NCI-H2196 treated with DMSO at 0.1 percent for 48 hours (cell line): ENCODE data around the gene GALNT1.

Source experiments
- DNase-seq: peaks from one replicate; lab custom pipeline; 2025; ENCODE audit not compliant: unreplicated experiment; lab: John Stamatoyannopoulos, UW

Gene GALNT1

DNA sequence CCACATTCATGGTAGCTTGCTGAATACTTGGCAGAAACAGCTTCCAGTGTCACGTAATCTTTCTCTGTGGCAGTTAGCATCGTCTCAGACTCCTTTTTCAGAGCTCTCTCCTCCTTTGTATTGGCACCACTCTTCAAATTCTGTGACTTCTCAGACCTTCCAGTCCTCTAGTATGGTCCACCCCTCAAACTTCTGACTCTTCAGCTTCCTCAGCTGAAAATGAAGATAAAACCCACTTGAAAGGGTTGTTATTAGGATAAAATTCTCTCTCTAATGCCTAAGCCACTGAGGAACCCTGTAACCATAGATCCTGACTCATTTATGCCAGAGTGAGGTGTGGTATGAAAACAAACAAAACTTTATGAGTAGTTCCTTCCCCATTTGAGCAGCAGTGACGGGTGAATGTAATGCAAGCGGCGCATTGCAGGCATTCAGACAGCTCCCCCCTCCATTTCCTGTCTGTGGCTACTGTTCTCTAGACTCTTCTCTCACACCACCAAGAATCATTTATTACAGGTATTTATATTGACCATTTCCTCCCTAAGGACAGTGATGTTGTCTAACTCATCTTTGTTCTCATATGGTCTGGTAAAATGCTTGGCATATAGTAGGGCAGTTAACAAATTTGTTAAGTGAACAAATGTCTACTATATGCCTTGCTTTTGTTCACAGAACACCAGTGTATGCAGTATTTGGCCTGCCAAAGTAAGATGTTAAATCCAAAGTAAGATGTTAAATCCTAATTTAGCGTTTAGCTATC lies 35.3 kb downstream of the GALNT1 start:
- no peak for DNase-seq

DNA sequence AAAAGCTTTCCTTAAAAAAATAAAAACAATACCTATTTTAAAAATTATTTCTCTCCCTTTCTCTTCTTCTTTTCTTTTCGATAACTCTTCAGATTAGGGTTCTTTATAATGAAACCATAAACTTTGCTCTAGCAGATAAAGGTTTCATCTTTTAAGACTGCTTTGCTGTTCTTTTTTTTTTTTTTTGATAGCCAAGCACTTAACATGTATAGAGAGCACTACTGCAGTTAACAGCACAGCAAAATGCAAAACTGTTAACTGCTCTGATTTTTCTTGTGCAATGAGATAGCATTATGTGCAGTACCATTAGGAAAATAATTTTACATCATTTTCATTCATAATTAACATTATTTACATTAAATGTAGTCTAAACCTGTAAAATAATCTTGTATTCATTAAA lies 36.3 kb downstream of the GALNT1 start:
- DNase-seq = no peak

DNA sequence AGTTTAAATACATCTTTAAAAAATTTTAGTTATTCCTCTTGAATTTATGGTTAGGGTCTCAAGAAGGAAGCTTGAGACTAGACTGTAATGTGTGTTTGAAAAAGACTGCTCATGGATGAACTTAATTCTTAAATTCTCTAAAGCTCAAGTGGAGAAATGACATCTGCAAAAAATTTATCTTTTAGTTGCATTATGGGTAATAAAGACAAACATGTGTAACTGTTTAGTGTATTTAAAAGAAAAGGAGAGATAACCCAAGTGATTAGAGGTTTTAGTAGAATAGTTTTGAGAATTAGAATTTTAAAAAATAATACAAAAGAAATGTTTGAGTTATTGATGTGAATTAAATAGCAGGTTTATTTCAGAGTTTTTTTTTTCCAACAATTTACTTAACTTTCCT lies 36.7 kb downstream of the GALNT1 start:
- no peak for DNase-seq

DNA sequence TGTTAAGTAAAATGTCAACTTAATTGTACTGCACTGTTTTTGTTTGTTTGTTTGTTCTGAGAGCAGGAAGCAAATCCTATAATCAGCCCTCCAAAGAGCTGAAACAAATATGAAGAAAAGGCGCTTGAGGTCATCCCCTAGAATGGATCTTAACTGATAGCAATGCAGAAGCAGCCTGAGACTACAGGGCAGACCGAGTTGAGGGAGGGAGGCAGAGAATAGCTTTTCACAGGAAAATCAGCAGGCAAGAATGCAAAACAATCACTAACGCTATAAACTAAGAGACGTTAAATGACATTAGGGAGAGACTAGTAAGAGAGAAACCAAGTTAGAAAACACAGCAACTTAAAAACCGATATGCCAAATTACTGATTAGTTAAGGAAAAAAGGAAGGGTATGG lies 37.2 kb downstream of the GALNT1 start:
- no peak for DNase-seq

DNA sequence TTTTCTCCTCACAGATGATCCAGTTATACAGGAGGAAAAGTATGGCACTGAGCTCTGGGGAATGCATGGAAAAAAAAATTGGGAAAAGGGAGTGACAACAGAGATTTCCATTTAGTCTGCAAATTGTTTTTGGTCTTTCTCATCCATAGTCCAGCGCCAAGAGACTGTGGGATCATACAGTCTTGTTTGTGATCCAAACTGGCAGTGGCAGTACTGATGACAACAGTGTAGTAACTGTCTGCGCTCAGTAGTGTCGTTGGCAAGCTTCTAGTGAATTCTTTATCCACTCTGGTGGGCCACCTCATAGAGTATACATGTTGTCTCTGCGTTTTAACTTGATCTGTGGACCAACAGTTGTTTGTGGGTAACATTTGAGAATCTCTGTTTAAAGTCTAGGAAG lies 37.9 kb downstream of the GALNT1 start:
- DNase-seq = no peak

DNA sequence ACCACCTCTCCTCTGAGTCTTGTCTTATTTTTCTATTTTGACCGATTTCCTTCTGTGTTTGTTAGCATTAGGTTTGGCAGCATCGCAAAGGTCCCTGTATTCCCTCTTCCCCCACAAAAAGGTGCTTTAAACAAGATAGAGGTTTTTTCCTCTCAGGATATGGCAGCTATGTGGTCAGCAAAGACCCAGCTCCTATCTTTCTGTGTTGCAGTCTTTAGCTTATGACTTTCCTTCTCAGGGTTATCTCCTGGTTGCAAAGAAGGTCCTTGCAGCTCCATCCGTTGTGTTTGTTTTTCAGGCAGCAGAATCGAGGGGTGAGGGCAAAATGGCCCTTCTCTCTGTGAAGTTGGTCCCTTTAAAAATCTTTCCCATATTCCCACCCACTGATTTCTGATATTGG lies 38.4 kb downstream of the GALNT1 start:
- no peak for DNase-seq

DNA sequence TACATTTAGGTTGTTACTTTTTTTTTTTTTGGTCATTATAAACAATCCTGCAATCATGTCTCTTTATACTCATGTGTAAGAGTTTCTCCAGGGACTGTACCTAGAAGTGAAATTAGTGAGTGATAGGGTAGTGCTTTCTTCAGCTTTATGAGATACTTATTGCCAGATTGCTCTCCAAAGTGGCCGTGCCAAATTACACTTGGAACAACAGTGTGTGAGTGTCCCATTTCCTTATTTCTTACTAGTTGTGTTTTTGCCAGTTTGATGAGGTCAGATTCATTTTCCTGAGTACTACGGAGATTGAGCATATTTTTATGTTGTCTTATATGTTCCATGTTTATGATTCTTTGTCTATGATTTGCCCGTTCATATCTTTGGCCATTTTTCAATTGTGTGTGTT lies 39.2 kb downstream of the GALNT1 start:
- DNase-seq = no peak

DNA sequence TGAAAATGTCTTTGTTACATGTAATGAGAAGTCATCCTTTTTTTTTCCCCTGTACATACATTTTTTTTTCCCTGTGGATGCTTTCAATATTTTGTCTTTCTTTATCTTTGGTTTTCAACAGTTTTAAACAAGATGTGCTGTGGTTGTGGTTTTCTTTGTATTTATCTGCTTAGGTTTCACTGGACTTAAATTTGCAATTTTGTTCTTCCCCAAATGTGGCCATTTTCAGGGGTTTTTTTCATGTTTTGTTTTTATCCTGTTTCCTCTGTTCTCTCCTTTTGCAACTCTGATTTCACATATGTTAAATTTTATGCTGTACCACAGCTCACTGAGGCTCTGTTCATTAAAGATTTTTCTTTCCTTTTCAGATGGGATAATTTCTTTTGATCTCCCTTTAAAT lies 41.7 kb downstream of the GALNT1 start:
- DNase-seq = no peak

DNA sequence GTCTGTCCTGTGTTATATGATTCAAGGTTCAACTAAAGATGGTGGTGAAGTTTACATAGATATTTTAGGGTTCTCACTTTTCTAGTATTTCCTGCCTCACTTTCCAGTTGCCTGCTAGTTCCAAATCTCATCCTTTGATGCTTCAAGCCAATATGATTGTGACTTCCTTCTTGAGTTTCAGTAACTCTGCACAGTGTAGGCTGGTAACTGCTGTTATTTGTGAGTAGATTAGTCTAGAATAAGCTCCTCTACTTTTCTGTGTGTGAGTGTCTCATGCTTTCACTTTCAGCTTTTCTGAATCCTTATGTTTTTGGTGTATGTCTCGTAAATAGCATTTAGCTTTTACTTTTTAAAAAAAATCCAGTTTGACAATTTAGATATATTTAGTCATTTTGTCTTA lies 42.6 kb downstream of the GALNT1 start:
- DNase-seq = no peak

DNA sequence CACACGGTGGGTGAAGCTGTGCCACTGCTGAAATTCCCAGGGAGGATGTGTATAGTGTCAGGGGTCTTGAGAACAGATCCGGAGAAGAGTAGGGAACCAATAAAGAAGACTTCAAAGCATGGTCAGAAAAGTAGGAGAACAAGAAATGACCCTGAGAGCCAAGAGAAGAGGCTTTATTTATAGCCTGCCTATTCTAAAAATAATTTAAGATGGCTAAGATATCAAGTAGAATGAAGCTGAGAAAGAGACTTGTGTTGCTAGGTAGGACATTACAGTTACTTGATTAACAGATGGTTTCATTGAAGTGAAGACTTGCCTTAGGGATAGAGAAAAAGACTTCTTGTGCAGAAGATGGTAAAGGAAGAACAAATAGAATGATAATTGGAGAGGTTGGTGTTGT lies 43.7 kb downstream of the GALNT1 start:
- no peak for DNase-seq

DNA sequence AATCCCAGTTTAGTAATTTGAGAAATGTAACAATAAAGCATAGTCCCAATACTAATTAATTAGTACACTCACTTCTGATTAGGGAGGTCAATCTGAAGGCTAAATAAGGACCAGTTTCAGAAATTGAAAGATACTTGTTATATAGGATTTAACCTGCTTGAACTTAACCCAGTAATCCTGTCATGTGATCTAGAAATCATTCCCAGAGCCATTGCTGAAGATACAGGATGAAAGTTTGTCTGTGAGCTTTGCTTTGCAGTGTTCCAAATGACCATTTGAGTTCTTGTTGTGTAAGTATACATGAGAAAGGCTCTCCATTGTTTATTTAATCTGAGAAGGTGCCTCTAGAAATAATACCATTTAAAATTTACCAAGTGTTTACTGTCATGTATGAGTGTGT lies 52.2 kb downstream of the GALNT1 start:
- DNase-seq = no peak

DNA sequence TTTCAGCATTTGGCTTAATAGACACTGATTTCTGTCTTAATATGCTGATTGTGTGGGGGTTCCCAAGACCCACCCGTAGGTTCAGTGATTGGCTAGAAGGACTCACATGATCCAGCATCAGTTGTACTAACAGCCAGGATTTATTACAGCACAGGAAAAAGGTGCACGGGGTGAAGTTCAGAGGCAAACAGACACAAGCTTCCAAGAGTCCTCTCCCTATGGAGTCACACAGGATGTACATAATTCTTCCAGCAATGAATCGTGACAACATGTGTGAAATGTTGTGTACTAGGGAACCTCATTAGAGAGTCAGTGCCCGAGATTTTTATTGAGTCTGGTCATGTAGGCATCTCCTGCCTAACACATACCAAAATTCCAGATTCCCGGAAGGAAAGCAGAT lies 52.8 kb downstream of the GALNT1 start:
- DNase-seq = no peak

DNA sequence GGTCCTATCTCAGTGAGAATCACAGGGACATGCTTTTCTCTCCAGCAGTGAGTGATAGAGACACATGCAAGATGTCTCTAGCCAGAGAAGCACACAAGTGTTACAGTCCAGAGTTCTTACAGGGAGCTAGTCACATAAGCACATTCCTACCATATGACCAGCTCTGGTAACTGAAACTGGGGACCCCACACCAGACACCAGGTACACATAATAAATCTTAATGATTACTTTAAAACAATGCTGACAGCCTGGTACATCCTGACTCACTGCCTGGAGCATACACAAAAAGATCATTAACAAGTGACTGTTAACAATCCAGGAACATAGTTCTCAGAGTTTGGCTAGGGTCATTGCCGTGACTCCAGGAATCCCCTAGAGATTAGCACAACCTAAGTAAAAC lies 53.6 kb downstream of the GALNT1 start:
- DNase-seq = no peak

DNA sequence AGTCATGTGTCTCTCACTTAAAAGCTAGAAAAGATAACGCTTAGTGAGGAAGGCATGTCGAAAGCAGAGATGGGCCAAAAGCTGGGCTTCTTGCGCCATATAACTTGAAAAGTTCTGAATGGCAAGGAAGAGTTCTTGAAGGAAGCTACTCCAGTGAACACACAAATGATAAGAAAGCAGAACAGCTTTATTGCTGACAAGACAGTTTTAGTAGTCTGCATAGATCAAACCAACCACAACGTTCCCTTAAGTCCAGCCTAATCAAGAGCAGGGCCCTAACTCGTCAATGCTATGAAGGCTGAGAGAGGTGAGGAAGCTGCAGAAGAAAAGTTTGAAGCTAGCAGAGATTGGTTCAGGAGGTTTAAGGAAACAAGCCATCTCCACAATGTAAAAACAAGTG lies 55.7 kb downstream of the GALNT1 start:
- DNase-seq = no peak

DNA sequence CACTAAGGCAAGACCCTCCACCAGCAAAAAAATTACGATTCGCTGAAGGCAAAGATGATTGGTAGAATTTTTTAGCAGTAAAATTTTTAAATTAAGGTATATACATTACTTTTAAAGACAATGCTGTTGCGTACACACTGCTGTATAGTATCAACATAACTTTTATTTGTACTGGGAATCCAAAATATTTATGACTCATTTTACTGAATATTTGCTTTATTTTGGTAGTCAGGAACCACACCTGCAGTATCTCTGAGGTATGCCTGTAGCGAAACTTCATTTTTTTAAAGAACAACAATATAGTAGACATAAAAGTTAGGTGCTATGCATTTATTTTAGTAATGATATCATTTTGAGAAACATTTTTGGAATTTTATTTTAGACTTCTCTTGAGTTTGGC lies 57.8 kb downstream of the GALNT1 start:
- no peak for DNase-seq

DNA sequence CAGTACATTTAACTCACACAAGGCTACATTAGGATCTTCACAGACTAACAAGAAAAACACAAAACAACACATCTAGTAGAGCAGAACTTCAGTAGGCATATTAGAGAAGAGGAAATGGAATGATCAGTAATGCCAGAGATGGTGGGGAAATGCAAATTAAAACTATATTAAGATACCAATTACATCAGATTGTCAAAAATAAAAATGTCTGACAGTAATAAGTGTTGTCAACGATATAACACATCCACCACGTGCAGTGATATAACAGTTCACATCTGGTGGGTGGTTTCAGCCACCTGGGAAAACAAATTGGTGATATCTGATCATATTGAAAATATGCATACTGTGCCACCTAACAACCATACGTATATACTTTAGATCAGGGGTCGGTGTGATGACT lies 59.9 kb downstream of the GALNT1 start:
- no peak for DNase-seq

DNA sequence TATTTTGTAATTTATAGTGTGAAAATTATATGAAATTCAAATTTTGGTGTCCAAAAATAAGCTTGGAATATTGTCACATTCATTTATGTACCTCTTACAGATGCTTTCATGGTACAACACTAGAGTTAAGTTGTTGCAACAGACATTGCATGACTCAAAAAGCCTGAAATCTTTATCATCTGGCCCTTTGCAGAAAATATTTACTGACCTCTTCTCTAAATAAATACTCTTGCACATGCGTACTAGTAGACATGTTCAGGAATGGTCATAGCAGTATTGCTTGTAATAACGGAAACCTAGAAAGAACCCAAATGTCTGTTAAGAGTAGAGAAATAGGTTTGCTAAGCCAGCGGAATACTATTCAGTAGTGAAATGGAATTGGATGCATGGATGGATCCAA lies 60.4 kb downstream of the GALNT1 start:
- DNase-seq = no peak

DNA sequence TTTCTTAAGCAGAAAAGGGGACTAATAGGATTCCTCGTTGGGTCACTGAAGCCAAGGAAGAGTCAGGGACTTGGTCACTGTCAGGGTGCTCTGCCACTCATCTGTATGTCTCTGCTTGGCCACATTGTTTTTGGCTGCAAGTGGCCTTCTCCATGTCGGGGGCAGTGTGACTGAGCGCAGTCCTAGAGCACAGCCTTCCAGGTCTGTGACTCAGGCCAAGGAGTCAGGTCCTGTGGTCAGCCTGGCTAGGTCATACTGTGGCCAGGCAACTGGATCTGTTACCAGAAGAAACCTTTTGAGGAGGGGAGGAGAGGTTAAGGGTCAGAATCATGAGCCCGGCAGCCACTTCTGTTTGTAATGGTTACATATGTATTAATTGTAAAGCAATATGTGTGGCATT lies 61.3 kb downstream of the GALNT1 start:
- DNase-seq = no peak

DNA sequence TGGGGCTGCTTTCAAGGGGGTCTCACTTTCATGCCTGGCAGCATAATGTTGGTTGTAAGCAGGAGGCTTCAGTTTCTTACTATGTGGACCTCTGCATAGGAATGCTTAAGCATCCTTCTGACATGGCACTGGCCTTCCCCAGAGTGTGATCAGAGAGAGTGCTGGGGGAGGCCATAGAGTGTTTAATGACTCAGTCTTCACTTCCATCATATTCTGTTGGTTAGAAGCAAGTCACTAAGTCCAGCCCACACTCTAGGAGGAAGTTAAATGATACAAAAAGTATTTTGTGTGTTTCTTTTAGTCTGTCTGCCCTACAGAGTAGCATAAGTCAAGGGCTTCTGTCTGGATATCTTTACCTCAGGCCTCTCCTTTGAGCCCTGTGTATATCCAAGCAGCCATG lies 64.9 kb downstream of the GALNT1 start:
- DNase-seq = no peak

DNA sequence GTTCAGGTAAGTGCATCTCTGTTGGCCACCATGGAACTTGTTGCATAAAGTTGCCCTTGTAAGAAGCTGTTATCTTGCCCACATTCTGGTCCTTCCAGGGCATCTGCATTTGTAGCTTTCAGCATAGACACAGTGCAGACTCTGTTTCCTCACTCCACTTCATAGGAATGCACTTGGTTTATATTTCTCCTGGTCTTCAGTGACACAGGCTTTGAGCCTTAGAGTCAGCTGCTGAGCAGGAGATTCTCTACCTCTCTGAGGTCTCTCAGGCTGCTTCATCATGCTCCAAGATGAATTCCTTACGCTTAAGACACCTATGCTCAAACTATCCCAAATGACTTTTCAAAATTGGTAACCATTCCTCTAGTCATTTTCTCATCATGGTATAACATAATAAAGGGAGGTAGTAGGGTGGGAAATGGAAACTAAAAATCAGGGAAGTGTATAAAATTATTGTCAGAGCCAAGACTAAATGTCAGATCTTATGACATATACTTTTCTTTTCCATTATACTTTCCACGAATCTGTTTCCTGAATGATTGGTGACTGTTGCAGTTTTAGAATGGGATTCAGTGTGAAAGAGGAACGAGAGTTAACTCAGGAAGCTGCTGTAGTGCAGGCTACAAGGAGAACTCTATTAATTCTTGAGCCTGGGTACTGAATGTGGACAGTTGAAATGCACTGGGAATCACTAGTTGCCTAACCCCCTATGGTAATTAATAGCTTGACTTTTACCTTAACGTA lies 72.0 kb downstream of the GALNT1 start:
- DNase-seq = no peak

DNA sequence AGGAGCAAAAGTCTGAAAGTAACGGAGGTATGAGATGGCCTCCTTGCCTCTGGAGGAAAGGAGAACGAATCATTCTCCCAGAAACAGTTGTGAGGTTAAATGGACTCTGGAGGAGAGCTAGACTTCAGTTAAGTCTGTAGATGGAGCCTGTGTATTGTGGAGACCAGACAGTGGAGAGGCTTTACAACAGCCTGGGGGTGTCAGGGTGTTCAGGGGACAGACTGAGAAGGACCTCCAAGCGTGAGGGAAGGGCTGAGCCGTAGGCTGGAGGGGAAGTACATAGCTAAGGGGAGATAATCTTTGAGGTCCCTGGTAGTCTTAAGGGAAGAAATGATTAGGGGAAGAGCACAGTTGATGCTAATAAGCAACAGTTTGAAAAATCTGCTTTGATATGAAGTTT lies 76.6 kb downstream of the GALNT1 start:
- DNase-seq = no peak

DNA sequence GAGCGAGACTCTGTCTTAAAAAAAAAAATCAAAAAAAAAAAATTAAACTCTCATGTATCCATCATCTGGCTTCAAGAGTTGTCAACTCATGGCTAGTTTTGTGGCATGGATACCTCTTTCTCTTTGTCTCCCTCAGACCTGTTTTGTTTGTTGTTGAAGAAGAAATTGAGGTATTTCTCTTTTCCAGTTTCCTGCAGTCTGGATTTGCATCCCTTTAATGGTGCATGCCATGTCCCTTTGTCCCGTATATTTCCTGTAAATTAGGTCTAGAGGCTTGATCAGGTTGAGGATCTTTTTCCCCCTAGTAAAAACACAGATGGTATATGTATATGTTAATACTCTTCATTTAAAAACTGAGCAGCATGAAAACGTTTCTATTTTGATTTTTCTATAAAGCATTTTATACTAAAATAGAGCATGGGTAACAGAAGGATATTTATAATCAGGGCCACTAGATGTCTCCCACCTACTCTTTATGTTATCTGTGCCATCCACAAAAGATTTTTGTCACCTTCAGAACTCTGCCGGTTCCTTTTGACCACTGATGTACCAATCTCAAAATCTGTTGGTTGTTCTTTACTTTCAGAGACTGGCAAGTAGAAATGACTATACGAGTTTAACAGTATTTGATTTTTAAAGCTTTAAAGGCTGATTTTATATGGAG lies 80.1 kb downstream of the GALNT1 start:
- no peak for DNase-seq
